Measurements from ENCODE around the gene EIF6. TPM values are rescaled to one million over a fixed set of nuclear protein-coding genes. Genes with fewer than 3 reads are reported as not detected.

EIF6 gene
- total RNA-seq, 1 donor from 2014 or later, result 85.2 TPM

DNA sequence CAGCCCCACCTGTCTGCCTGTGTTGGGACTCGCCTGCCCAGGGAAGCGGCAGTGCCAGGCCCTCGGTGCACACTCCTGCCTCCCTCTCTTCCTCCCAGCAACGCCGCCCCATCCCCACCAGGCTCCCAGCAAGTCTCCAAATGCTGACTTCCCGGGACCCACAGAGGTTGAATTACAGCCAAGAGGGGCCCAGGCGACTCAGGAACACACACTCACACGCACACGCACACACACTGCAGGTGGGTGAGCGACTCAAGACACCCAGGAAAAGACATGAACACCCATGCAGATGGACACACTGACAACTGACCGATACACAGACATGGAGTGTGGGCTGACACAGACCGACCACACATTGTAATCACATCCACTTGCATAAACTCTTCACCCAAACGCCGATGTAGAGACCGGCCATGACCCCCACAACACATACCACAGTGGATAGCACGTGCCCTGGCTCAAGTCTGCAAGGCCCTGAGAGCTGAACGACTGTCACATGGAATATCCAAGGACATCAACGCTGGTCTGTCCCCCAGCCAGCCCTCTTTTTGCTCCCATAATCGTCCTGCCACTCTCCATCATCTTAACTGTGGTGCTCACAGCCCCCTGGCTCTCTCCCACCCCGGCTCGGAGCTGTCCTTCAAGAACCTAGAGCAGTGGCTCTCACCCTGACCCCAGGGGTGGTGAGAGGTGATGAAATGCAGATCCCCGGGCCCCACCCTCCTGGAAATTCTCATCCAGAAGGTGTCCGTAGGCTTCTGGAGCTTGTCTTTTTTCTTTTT lies 8.1 kb upstream of the EIF6 start:
- Mint-ChIP-seq H3K27me3 (ENCODE audit: unreplicated experiment) (peaks cover 6% of the 10 kb centered on the region), H3K4me3 (ENCODE audit: unreplicated experiment) (no peak overlapping the region), H3K36me3 (ENCODE audit: unreplicated experiment) (no peaks in the 10 kb centered on the region), H3K27ac (ENCODE audit: unreplicated experiment) (no peak overlapping the region), H3K4me1 (ENCODE audit: low read depth, unreplicated experiment) (no peaks in the 10 kb centered on the region), H3K9me3 (ENCODE audit: unreplicated experiment) (peaks cover 4% of the 10 kb centered on the region)
- TF ChIP-seq, protein P1, sequence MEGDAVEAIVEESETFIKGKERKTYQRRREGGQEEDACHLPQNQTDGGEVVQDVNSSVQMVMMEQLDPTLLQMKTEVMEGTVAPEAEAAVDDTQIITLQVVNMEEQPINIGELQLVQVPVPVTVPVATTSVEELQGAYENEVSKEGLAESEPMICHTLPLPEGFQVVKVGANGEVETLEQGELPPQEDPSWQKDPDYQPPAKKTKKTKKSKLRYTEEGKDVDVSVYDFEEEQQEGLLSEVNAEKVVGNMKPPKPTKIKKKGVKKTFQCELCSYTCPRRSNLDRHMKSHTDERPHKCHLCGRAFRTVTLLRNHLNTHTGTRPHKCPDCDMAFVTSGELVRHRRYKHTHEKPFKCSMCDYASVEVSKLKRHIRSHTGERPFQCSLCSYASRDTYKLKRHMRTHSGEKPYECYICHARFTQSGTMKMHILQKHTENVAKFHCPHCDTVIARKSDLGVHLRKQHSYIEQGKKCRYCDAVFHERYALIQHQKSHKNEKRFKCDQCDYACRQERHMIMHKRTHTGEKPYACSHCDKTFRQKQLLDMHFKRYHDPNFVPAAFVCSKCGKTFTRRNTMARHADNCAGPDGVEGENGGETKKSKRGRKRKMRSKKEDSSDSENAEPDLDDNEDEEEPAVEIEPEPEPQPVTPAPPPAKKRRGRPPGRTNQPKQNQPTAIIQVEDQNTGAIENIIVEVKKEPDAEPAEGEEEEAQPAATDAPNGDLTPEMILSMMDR (IDR thresholded peaks at IDR 0.05; ENCODE audit: partially characterized antibody, unreplicated experiment), result no peak
- no peak for DNase-seq

DNA sequence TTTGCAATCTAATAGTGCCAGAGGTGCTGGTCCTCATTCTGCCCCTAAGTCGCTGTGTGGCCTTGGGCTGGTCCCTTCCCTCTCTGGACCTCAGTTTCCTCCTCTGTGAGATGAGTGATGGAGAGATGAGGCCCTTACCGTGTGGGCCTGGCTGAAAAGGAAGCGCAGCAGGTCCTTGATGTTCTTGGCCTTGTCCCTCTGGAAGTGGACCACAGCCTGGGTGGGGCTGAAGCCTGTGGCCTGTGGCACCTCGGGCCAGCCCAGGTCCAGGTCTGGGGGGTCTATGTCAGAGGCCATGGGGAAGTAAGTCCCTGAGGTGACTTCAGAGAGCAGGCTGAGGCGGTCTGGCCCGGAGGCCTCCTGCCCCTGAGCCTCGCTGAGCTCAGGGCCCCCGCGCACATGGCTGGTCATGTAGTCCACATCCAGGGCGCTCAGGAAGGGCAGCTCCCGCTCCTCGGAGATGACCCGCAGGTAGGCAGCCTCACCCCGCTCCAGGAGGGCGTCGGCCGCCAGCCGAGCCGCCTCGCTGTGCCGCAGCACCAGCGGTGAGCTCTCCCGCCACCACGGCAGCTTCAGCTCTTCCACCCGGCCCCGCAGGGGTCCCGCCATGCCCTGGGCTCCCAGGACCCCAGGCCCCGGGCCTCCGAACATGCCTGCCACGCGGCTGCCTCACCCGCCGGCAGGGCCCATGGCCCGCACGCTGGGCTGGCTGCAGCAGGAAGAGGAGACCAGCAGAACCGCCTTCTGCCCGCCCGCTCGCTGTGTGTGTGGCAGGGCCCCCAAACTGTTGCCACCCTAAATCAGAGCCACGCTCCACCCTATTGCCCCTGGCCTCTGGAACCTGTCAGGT lies 7.3 kb upstream of the EIF6 start, which contains the start of gene FAM83C:
Gene FAM83C (minus strand): TSS at position 772 of the 850 bp plus-strand sequence. CDS start 121 bp downstream, at position 651.
- peaks cover 6% of the 10 kb centered on the region for H3K27me3 Mint-ChIP-seq (ENCODE audit: unreplicated experiment)
- no peak within 1 kb of the TSS for H3K27ac Mint-ChIP-seq (ENCODE audit: unreplicated experiment)
- peaks cover 6% of the 10 kb centered on the region for H3K9me3 Mint-ChIP-seq (ENCODE audit: unreplicated experiment)
- no peaks in the 10 kb centered on the region for H3K4me1 Mint-ChIP-seq (ENCODE audit: low read depth, unreplicated experiment)
- H3K36me3 Mint-ChIP-seq (ENCODE audit: unreplicated experiment), result no peaks in the 10 kb centered on the region
- TF ChIP-seq, protein P1 (IDR thresholded peaks at IDR 0.05; ENCODE audit: partially characterized antibody, unreplicated experiment), result no peak
- no peak within 1 kb of the TSS for H3K4me3 Mint-ChIP-seq (ENCODE audit: unreplicated experiment)
- no peak for DNase-seq

DNA sequence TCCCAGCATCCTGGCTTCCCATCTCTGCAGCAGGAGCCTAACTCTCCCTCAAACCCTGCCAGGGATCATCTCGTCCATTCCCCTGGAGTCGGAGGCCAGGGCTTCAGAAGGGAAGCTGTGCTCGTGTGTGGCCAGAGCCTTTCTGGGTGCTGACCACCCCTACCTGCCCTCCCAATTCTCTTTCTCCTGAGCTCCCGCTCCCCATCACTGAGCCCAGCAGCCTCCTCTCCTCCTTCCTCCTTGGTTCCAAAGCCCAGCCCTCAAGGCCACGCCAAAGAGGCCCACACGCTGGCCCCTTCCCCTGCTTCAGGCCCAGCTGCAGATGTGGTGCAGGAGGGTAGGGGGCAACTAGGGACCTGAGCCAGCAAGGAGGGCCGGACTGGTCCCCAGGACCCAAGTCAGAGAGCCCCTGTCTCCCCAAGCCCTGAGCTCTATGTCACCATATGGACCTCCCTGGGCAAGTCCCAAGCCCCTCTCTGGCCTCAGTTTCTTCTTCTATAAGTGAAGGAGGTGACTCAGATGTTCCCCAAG lies 6.4 kb upstream of the EIF6 start:
- H3K27me3 Mint-ChIP-seq (ENCODE audit: unreplicated experiment), result peaks cover 6% of the 10 kb centered on the region
- H3K27ac Mint-ChIP-seq (ENCODE audit: unreplicated experiment), result no peak overlapping the region
- DNase-seq, result no peak
- H3K9me3 Mint-ChIP-seq (ENCODE audit: unreplicated experiment), result peaks cover 8% of the 10 kb centered on the region
- H3K4me3 Mint-ChIP-seq (ENCODE audit: unreplicated experiment), result no peak overlapping the region
- TF ChIP-seq, protein P1 (IDR thresholded peaks at IDR 0.05; ENCODE audit: partially characterized antibody, unreplicated experiment), result no peak
- H3K4me1 Mint-ChIP-seq (ENCODE audit: low read depth, unreplicated experiment), result peaks cover 2% of the 10 kb centered on the region
- H3K36me3 Mint-ChIP-seq (ENCODE audit: unreplicated experiment), result no peaks in the 10 kb centered on the region

DNA sequence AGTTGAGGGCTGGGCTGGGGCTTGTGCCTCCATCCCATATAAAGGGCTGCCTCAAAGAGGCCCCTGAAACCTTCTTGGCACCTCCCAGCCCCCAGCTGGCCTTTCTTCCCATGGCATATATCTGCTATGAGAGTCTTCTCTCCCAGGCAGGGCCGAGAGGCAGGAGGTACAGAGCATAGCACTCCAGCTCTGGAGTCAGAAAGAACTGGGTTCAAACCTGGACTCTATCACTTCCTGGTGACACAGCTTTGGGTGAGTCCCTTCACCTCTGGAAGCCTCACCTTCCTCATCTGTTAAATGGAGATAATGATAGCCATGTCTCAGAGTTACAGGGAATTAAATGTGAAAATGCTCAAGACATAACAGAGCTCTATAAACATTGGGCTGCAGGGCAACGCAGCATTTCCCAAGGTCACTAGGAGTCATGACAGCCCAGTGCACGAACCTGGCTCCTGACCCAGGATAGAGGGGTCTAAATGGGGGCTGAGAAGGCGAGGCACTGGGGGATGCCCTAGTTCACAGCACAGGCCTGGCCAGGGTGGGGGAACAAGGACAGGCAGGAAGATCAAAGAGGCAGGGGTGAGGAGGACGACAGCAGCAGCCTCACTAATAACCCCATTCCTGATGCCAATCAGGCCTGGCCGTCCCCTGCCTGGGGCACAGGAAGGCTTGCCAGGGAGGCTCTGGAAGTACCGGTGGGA lies 5.8 kb upstream of the EIF6 start:
- TF ChIP-seq, protein P1 (IDR thresholded peaks at IDR 0.05; ENCODE audit: partially characterized antibody, unreplicated experiment), result no peak
- peaks cover 12% of the 10 kb centered on the region for H3K27me3 Mint-ChIP-seq (ENCODE audit: unreplicated experiment)
- H3K27ac Mint-ChIP-seq (ENCODE audit: unreplicated experiment), result no peak overlapping the region
- H3K4me1 Mint-ChIP-seq (ENCODE audit: low read depth, unreplicated experiment), result peaks cover 7% of the 10 kb centered on the region
- no peaks in the 10 kb centered on the region for H3K36me3 Mint-ChIP-seq (ENCODE audit: unreplicated experiment)
- H3K9me3 Mint-ChIP-seq (ENCODE audit: unreplicated experiment), result peaks cover 9% of the 10 kb centered on the region
- no peak overlapping the region for H3K4me3 Mint-ChIP-seq (ENCODE audit: unreplicated experiment)
- no peak for DNase-seq
